Measurements from ENCODE around the gene UQCR11. TPM values are rescaled to one million over a fixed set of nuclear protein-coding genes. Genes with fewer than 3 reads are reported as not detected.
"Not testable (repeated sequence)": the region's sequence is repeated elsewhere in the genome, so short reads cannot be mapped to it uniquely, and the experiment has no call there.

Gene UQCR11
- 36.9 TPM for total RNA-seq

DNA sequence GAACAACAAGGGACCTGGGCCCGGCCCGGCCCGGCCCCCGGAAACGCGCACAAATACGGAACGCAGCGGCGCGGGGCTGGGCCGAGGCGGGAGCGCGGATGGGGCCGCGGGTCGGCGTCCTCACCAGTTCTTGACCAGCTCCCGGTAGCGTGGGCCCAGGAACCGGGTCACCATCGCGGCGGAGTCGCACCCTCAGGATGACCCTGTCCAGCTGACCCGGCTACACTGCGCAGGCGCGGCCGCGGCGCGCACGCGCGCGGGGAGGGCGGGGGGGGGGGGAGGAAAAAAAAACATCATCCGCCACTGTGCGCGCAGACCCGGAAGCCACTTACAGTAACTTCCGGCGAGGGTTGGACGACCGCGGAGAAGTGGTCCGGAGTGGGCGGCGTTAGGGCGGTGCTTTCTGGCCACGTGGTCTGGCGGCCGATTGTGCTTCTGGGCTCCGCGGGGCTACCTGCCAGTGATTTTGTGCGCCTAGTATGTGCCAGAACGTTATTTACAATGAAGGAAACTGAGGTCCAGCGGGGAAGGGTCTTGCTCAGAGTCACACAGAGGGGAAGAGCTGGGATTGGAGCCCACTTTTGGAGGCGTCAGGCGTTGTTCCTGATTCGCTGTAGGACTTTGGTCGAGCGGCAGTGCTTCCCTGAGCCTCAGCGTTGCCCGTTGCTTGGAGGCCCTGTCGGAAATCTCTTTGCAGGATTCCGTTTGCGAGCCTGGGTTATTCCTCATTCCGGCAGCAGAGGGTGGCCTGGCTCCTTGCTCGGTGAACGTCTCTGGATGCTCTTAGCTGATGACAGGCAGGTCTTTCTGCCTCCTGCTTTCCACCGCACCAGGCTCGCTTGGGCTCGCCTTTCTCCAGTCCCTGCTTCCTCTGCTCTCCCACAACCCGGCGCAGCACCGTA, at the start of gene UQCR11:
Gene UQCR11 (minus strand): TSS at position 227 of the 902 bp plus-strand sequence. CDS start 53 bp downstream, at position 174.
- DNase-seq (ENCODE audit: low read depth in 2 of 3, low spot score in 2 of 3) = peak; percentile 77 to 96 (median 94)

GRCh38 chr19:1654178-1654792, 49.0 kb upstream of the UQCR11 start:
- no peak for DNase-seq (ENCODE audit: low read depth in 2 of 3, low spot score in 2 of 3)

GRCh38 chr19:1653300-1653628, 48.0 kb upstream of the UQCR11 start:
- no peak for DNase-seq (ENCODE audit: low read depth in 2 of 3, low spot score in 2 of 3)

- peak; percentile 94 to 99 (median 99) for DNase-seq (ENCODE audit: low read depth in 2 of 3, low spot score in 2 of 3)
Observed at GRCh38 chr19:1652471-1653299, 47.4 kb upstream of the UQCR11 start, which contains the start of gene TCF3. Gene TCF3 (minus strand): TSS chr19:1652615. CDS start chr19:1650248, 2,367 bp downstream.

- peak in 2 of 3 donors; percentile 45 to 58 for DNase-seq (ENCODE audit: low read depth in 2 of 3, low spot score in 2 of 3)
Observed at GRCh38 chr19:1651568-1652291, 46.5 kb upstream of the UQCR11 start.

DNA sequence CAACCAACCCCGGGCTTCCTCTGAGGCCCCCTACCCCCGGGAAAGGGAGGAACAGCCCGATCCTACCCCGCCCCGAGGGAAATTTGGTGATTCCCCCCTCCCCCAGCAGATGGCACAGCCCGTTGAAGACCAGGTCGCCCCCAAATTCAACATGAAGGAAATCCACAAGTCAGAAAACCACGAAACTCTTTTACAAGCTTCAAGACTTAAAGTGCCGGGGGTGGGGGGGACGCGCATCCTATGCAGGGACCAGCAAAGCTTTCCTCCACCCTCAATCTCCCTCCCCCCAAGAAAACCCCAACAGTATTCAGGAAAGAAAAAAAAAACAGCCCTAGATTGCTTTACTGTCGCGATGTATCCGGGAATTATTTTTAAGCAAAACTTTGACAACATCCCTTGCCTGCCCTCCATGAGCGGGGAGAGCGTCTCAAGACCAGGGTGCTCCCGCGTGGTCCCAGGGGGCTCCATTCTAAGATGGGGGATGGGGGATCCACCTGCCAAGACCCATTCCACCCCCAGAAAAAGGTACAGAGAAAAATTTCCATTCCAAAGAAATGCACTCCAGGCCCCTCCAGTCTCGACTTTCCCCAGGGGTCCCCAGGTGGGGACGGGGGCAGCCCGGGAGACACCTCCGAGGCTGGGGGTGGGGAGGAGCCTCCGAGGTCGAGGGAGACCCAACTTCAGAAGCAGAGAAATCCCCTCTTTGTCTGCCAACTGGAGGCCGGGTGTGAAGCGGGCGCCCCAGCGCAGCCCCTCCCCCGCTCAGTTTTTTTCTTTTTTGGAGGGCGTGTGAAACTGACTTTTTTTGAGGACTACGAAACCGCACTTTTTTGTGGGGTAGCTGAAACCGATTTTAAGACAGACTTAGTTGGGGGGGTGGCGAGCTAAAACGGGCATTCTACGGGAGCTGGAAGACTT, 45.6 kb upstream of the UQCR11 start:
- peak; percentile 39 to 78 (median 74) for DNase-seq (ENCODE audit: low read depth in 2 of 3, low spot score in 2 of 3)

- DNase-seq (ENCODE audit: low read depth in 2 of 3, low spot score in 2 of 3) = no peak
Observed at GRCh38 chr19:1649706-1650649, 44.7 kb upstream of the UQCR11 start.

DNA sequence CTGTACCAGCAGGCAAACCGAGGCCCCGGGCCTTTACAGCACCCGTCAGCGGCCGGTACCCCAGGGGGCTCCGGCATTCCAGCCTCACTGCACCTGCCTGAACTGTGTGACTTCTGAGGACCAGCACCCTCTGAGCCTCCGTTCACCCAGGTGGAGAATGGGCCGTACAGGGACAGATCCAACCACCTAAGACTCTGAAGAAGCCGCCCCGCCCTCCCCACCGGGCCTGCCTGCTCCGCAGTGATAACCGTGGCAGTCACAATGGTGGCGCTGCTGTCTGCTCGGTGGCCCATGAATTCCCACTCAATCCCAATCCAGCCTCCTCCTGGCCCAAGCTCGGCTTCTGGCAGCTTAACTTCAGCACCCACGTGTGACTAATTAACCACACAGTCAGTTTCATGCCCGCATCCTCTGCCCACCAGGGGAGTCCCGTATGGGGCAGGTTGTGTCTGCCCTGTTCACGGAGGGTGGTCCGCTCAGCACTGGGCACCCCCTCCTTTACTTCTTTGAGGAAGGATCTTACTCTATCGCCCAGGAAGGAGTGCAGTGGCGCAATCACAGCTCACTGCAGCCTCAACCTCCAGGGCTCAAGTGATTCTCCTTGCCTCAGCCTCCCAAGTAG, 43.8 kb upstream of the UQCR11 start:
- DNase-seq (ENCODE audit: low read depth in 2 of 3, low spot score in 2 of 3) = no peak

- no peak for DNase-seq (ENCODE audit: low read depth in 2 of 3, low spot score in 2 of 3)
Observed at GRCh38 chr19:1648459-1648849, 43.2 kb upstream of the UQCR11 start.

- no peak for DNase-seq (ENCODE audit: low read depth in 2 of 3, low spot score in 2 of 3)
Observed at GRCh38 chr19:1647501-1648458, 42.5 kb upstream of the UQCR11 start.

DNA sequence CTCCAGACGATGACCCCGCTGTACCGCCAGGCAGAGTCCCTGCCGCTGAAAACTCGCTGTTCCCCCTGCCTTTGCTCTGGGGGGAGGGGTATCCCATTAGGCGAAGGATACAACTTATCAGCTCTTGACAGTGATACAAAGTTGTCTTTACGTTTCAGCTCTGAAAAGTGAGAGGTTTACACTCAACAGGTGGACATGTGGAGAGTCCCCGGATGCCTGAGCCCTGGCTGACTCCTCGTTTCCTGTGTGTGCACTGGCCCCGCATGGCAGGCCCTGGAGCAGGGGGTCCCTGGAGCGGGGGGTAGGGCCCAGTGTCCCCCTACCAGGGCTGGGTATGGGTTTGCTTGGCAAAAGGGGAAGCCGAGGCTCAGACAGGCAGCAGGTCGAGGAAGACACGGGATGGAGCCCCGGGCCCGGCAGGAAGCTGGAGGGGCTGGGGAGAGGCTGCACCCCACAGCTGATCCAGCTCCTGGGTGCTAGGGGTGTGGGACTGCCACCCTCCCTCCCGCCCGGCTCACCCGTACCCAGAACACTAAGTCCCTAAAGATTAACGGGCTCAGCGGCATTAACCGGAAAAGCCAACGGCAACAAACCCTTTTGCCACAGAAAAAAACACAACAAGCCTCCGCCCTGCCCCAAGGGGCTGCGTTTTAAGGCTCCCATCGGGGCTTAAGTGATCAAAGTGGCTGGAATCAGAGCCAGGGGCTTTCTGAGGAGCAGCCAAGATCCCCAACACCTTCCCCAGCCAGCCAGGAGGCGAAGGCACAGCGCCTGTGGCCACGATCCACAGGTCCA, 41.6 kb upstream of the UQCR11 start:
- DNase-seq (ENCODE audit: low read depth in 2 of 3, low spot score in 2 of 3) = no peak

DNA sequence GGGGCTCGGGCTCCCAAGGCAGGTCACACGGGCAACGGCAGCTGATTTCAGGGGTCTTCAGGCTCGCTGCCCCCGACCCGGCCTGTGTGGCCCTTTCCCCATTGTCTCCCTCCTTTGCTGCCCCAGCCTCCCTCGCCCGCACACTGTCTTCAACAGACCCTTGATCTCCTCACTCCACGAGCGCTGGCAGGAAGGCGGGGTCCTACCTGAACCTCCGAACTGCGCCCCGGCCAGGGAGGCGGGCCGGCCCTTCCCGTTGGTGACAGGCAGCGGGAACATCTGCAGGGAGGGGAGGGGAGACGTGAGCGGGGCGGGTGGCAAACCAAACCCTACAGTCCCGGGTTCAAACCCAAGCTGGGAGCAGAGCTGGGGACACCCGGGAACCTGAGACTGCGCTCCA, 40.9 kb upstream of the UQCR11 start:
- DNase-seq (ENCODE audit: low read depth in 2 of 3, low spot score in 2 of 3) = no peak

DNA sequence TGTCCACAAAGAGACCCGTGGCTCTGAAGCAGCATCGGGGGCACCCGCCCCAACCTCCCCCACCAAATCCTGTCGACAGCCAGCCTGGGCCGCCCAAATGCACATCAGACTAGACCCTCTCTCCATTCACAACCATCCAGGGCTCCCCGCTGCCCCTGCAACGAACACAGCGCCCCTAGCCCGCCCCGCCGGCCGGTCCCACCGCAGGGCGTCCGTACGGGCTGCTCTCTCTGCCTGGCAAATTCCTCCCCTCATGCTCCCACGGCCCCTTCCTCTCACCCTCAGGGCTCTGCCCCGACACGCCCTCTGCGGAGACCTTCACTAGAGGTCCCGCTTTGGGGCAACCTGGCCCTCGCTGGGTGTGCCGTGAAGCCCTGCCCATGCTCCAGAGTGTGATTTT, 40.0 kb upstream of the UQCR11 start:
- DNase-seq (ENCODE audit: low read depth in 2 of 3, low spot score in 2 of 3) = no peak

DNA sequence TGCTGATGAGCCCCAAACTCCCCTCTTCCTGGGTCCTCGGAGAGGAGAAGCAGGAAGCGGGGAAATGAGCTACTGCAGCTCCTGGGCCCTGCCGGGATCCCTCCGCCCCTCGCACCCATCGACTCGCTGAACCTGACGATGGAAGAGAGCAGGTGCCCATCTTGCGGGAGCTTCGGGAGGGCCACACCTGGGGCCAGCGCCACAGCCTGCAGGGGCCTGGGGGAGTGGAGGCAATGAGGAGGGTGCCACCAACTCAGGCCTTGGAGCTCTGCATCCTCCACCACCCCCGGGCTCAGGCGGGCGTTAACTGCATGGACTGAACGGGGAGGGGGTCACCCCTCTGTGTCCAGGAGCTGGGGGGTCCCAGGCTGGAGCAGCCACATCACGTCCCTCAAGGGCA, 38.8 kb upstream of the UQCR11 start:
- DNase-seq (ENCODE audit: low read depth in 2 of 3, low spot score in 2 of 3) = no peak

- DNase-seq (ENCODE audit: low read depth in 2 of 3, low spot score in 2 of 3) = not testable (repeated sequence)
Observed at GRCh38 chr19:1640893-1641448, 35.7 kb upstream of the UQCR11 start.

Measured in hematopoietic multipotent progenitor cell (in vitro differentiated cells).